Loucy (cell line): ENCODE data around the gene TVP23A.

Source experiments
- H2AFZ ChIP-seq: fragments of 200-600 bp; sonication (generic); 2 replicates; pipeline ENCODE4 v1.6.0; 2016; ENCODE audit warnings: antibody characterized with exemption, mild to moderate bottlenecking, low read length, moderate library complexity
- H3F3A ChIP-seq: fragments of 200-600 bp; 2 replicates; pipeline ENCODE4 v1.6.0; 2016; ENCODE audit warnings: antibody characterized with exemption, low read depth, mild to moderate bottlenecking
- H3K27me3 ChIP-seq: fragments of 200-600 bp; sonication (generic); 2 replicates; pipeline ENCODE4 v1.6.1; 2014; ENCODE audit warnings: low read length, mild to moderate bottlenecking; ENCODE audit not compliant: insufficient read depth, poor library complexity, severe bottlenecking
- H3K36me3 ChIP-seq: fragments of 200-600 bp; sonication (generic); 2 replicates; pipeline ENCODE4 v1.6.1; 2016; ENCODE audit warnings: low read length; ENCODE audit not compliant: insufficient read depth
- H3K4me1 ChIP-seq: fragments of 200-600 bp; sonication (generic); 2 replicates; pipeline ENCODE4 v1.5.1; 2014; ENCODE audit warnings: low read length, mild to moderate bottlenecking; ENCODE audit not compliant: insufficient read depth, poor library complexity, severe bottlenecking
- H3K4me2 ChIP-seq: fragments of 200-600 bp; sonication (generic); 2 replicates; pipeline ENCODE4 v1.6.0; 2014; ENCODE audit warnings: antibody characterized with exemption, low read length, low read depth, mild to moderate bottlenecking; ENCODE audit not compliant: poor library complexity, severe bottlenecking
- H3K4me3 ChIP-seq: fragments of 200-600 bp; sonication (generic); 2 replicates; pipeline ENCODE4 v1.5.1; 2014; ENCODE audit warnings: low read length, mild to moderate bottlenecking, mixed read lengths; ENCODE audit not compliant: poor library complexity, severe bottlenecking
- H3K79me2 ChIP-seq: fragments of 200-600 bp; sonication (generic); 2 replicates; pipeline ENCODE4 v1.6.1; 2014; ENCODE audit warnings: low read length; ENCODE audit not compliant: insufficient read depth
- H3K9ac ChIP-seq: fragments of 200-600 bp; sonication (generic); 2 replicates; pipeline ENCODE4 v1.6.0; 2014; ENCODE audit warnings: mild to moderate bottlenecking, low read depth, low read length, moderate library complexity; ENCODE audit not compliant: poor library complexity, severe bottlenecking
- H3K9me2 ChIP-seq: fragments of 200-600 bp; sonication (generic); replicated peaks from 2 replicates; pipeline ENCODE4 v1.6.1; 2016; ENCODE audit warnings: low read depth, low read length, mixed read lengths
- H3K9me3 ChIP-seq: fragments of 200-600 bp; sonication (generic); 2 replicates; pipeline ENCODE4 v1.6.1; 2014; ENCODE audit warnings: mild to moderate bottlenecking, antibody characterized with exemption, low read length, low read depth; ENCODE audit not compliant: insufficient read depth
- H4K20me1 ChIP-seq: fragments of 200-600 bp; sonication (generic); 2 replicates; pipeline ENCODE4 v1.6.0; 2014; ENCODE audit warnings: antibody characterized with exemption, low read length, mild to moderate bottlenecking; ENCODE audit not compliant: insufficient read depth, poor library complexity, severe bottlenecking
- EZH2phosphoT487 ChIP-seq: fragments of 200-600 bp; IDR thresholded peaks from 2 replicates; pipeline ENCODE4 v1.6.1; 2018; ENCODE audit warnings: antibody characterized with exemption, mild to moderate bottlenecking, moderate library complexity, borderline replicate concordance
- TF ChIP-seq, protein P1 (sequence below): fragments of 200-600 bp; sonication (generic); conservative IDR thresholded peaks from 2 replicates; pipeline ENCODE4 v1.5.1; 2014; ENCODE audit warnings: mild to moderate bottlenecking, antibody characterized with exemption, low read length

Gene TVP23A

DNA sequence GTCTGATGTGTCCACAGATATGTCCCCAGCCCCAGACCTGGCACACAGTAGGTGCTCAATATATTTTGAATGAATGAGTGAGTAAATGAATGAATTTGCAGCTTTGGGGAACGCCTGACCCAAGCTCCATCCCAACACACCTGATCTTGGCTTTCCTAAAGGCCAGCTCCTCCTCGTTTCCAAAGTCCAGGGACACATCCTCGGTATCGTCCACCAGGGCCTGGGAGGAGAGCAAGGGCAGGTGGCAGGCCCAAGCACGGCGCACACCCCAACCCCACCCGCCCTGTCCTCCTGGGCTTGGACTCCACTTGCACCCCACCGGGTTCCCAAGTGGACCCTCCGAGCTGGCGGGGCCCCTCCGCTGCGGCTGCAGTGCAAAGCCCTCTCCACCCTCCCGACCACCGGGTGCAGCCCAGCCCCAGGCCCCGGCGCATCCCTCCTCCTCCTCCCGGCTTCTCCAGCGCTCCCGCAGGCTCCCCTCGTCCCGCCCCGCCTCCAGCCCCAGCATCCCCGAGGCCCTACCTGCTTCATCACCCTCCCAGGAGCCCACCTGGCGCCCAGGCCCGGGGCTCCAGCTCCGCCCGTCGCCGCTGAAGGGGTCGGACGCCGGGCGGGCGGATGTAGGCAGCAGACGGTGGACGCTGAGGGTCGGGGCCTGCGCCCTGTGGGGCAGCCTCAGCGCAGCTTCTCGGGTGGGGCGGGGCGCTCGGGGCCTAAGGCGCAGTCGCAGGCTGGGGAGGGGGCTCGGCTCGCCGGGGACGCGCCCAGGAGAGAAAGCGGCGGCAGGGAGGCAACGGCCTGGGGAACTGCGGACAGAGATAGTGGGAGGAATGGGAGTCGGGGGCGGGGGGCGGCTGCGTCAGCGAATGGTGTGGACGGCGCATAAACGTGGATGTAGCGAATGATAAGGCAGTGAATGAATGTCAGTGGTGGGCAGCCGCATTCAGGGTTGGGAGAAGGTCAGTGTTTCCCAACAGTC, at the start of gene TVP23A:
Gene TVP23A, minus strand, starts transcription at position 832 of the 979 bp plus-strand sequence. Its CDS starts 301 bp downstream, at position 531.
- no peaks in the 10 kb centered on the region for H3K36me3 ChIP-seq
- H3K27me3 ChIP-seq = no peaks in the 10 kb centered on the region
- no peak within 1 kb of the TSS for H2AFZ ChIP-seq

DNA sequence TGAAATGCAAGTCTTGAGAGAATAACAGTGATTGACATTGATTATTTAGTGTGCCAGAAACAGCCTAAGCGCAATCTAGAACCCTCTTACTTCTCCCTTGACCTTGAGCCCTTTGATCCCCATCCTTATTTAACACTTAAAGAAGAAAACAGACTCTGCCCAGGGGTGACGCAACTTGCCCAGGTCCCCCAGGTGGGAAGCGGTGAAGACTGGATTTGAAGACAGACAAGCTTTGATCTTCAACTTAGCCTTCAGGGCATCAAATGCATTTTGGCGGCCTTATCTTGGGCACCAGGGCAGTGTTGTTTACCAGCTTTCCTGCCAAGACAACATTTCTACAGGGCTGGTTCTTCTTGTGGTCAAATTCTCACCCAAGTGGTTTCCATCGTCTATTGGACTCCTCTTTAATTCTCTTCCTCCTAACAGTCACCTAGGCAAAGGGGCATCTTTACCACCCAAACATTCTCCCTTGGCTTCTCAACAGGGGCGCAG, 49.6 kb upstream of the TVP23A start:
- no peaks in the 10 kb centered on the region for H4K20me1 ChIP-seq
- peaks cover 26% of the 10 kb centered on the region for H3K4me1 ChIP-seq
- H3F3A ChIP-seq = no peaks in the 10 kb centered on the region
- no peak for TF ChIP-seq EZH2phosphoT487
- TF ChIP-seq, protein P1, sequence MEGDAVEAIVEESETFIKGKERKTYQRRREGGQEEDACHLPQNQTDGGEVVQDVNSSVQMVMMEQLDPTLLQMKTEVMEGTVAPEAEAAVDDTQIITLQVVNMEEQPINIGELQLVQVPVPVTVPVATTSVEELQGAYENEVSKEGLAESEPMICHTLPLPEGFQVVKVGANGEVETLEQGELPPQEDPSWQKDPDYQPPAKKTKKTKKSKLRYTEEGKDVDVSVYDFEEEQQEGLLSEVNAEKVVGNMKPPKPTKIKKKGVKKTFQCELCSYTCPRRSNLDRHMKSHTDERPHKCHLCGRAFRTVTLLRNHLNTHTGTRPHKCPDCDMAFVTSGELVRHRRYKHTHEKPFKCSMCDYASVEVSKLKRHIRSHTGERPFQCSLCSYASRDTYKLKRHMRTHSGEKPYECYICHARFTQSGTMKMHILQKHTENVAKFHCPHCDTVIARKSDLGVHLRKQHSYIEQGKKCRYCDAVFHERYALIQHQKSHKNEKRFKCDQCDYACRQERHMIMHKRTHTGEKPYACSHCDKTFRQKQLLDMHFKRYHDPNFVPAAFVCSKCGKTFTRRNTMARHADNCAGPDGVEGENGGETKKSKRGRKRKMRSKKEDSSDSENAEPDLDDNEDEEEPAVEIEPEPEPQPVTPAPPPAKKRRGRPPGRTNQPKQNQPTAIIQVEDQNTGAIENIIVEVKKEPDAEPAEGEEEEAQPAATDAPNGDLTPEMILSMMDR = no peak
- H3K79me2 ChIP-seq = no peaks in the 10 kb centered on the region
- no peaks in the 10 kb centered on the region for H3K9me2 ChIP-seq
- H3K36me3 ChIP-seq = no peaks in the 10 kb centered on the region
- H3K27me3 ChIP-seq = no peaks in the 10 kb centered on the region
- peak overlapping the region; percentile 73 for H3K4me2 ChIP-seq
- no peaks in the 10 kb centered on the region for H3K9me3 ChIP-seq
- H2AFZ ChIP-seq = peak overlapping the region; percentile 89
- peak overlapping the region; percentile 62 for H3K9ac ChIP-seq
- peak overlapping the region; percentile 63 for H3K4me3 ChIP-seq

More for the DNA sequence above, at the start of gene TVP23A:
- TF ChIP-seq, protein P1 = no peak
- Histone ChIP-seq H3K9ac (no peak within 1 kb of the TSS), H3K9me3 (no peaks in the 10 kb centered on the region), H3K4me2 (no peak within 1 kb of the TSS), H3K4me3 (no peak within 1 kb of the TSS), H3K79me2 (no peaks in the 10 kb centered on the region), H3K4me1 (no peaks in the 10 kb centered on the region), H4K20me1 (no peaks in the 10 kb centered on the region), H3K9me2 (no peaks in the 10 kb centered on the region), H3F3A (no peaks in the 10 kb centered on the region)

DNA sequence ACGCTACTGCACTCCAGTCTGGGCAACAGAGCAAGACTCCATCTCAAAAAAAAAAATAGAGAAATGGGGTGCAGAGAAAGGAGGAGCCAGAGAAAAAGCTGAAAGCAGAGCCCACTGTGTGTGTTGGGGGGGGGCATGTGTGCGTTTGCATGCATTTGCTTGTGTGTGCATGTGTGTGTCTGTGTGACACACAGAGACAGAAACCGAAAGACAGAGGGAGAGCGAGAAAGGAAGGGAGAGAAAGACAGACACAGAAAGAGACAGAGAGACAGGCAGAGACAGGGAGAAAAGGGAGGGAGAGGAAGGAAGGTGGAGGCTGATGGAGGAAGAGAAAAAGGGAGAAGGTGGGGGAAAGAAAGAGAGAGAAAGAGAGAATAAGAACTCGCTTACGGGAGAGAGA, 48.6 kb upstream of the TVP23A start:
- no peak for TF ChIP-seq EZH2phosphoT487
- TF ChIP-seq, protein P1 = no peak
- Histone ChIP-seq H3K4me2 (no peak overlapping the region), H3K9me2 (no peaks in the 10 kb centered on the region), H3K79me2 (no peaks in the 10 kb centered on the region), H3F3A (no peaks in the 10 kb centered on the region), H3K36me3 (no peaks in the 10 kb centered on the region), H3K27me3 (no peaks in the 10 kb centered on the region), H3K4me1 (peaks cover 26% of the 10 kb centered on the region), H3K9me3 (no peaks in the 10 kb centered on the region), H3K9ac (no peak overlapping the region), H3K4me3 (no peak overlapping the region), H2AFZ (no peak overlapping the region), H4K20me1 (no peaks in the 10 kb centered on the region)
